Measurements from ENCODE around the gene C1GALT1C1L.

- TF ChIP-seq CTCF (IDR thresholded peaks at IDR 0.05) (no peak), POLR2A (IDR thresholded peaks at IDR 0.05) (no peak)
These were observed 24.9 kb upstream of the C1GALT1C1L start for GRCh38 chr2:43701111-43701510.
